Naive thymus-derived CD8-positive, alpha-beta T cell (primary cell): ENCODE results near the gene GCLC. TPM values are rescaled to one million over a fixed set of nuclear protein-coding genes. Genes with fewer than 3 reads are reported as not detected.
"Not testable (repeated sequence)": the region's sequence is repeated elsewhere in the genome, so short reads cannot be mapped to it uniquely, and the experiment has no call there.

Experiments
- ATAC-seq, 2 donors: fragments of 150-1000 bp; cut with Tn5 transposase in 1 of 2; sonication (Bioruptor Pico), chemical (Tn5 transposase) in 1 of 2; 1 replicate in 1 of 2; 2 replicates in 1 of 2; pipeline ENCODE4 v1.10.0; 2021; ENCODE audit warnings: mild to moderate bottlenecking in 2 of 2, moderate library complexity in 2 of 2
- POLR2A ChIA-PET: fragments of 350-600 bp; sonication (Branson Sonifier 250); formaldehyde crosslinking; loops from one replicate; lab custom pipeline; 2021; ENCODE audit warnings: antibody characterized with exemption; lab: Charles Lee
- DNase-seq, 10 donors: peaks; one replicate each; pipeline versions ENCODE4 v3.0.0 to v3.0.0-alpha.2; 2020 to 2022
- H3K27ac Mint-ChIP-seq, 10 donors: one replicate each; pipeline ENCODE4 v1.8.0; 2020 to 2022; ENCODE audit warnings: mild to moderate bottlenecking in 10 of 10, mixed read lengths in 10 of 10, moderate library complexity in 4 of 10, inconsistent platforms in 1 of 10
- H3K27me3 Mint-ChIP-seq, 5 donors: one replicate each; pipeline ENCODE4 v1.8.0; 2021 to 2022; ENCODE audit warnings: mixed read lengths in 5 of 5
- H3K36me3 Mint-ChIP-seq, 3 donors: one replicate each; pipeline ENCODE4 v1.8.0; 2020 to 2022; ENCODE audit warnings: mixed read lengths in 3 of 3, mild to moderate bottlenecking in 2 of 3, inconsistent platforms in 1 of 3
- H3K4me1 Mint-ChIP-seq, 4 donors: one replicate each; pipeline ENCODE4 v1.8.0; 2021 to 2022; ENCODE audit warnings: mixed read lengths in 4 of 4
- H3K4me3 Mint-ChIP-seq, 10 donors: one replicate each; pipeline ENCODE4 v1.8.0; 2020 to 2022; ENCODE audit warnings: mild to moderate bottlenecking in 10 of 10, mixed read lengths in 10 of 10, moderate library complexity in 6 of 10, inconsistent platforms in 1 of 10
- H3K9me3 Mint-ChIP-seq, 9 donors: one replicate each; pipeline ENCODE4 v1.8.0; 2020 to 2022; ENCODE audit warnings: mixed read lengths in 9 of 9, mild to moderate bottlenecking in 3 of 9, inconsistent platforms in 1 of 9, moderate library complexity in 1 of 9
- polyA plus RNA-seq, 3 donors: library from polyadenylated mRNA; unstranded; fragments of 300-500 nt; fragmentation: Illumina TruSeq; gene quantifications; one replicate each; pipeline ENCODE4 v1.2.3, GENCODE V29; 2021
- total RNA-seq, 8 experiments: library from RNA in 2 of 8; stranded (reverse) in 2 of 8; gene quantifications; one replicate each; pipeline ENCODE4 v1.2.3 and lab custom pipeline; 2021 to 2026

The GCLC gene
- total and polyA plus RNA-seq, 5 experiments from 2014 or later, result 9.2 to 54.3 (median 13.5) TPM

- POLR2A ChIA-PET, result interaction anchor here (1.1 to 1.3 kb wide), 2 partner anchors 154 to 156 kb away, joined by 3 read pairs; no protein-coding TSS in a partner anchor
- DNase-seq (no peak), ATAC-seq (no peak)
- H3K4me3 Mint-ChIP-seq, result no peak overlapping the region
- H3K27me3 Mint-ChIP-seq, result peaks cover 3 to 9% (median 6%) of the 10 kb centered on the region in 5 donors
- H3K9me3 Mint-ChIP-seq, result peaks cover 0 to 3% (median 0%) of the 10 kb centered on the region in 9 donors
- no peak overlapping the region for H3K27ac Mint-ChIP-seq
- H3K4me1 Mint-ChIP-seq, result no peaks in the 10 kb centered on the region
- peaks cover 0 to 30% (median 0%) of the 10 kb centered on the region in 3 donors for H3K36me3 Mint-ChIP-seq
Measured at GRCh38 chr6:53495506-53496499, 49.1 kb downstream of the GCLC start.

GRCh38 chr6:53494076-53494475 is 50.8 kb downstream of the GCLC start:
- no peak for DNase-seq
- ATAC-seq, result no peak
- H3K4me3 Mint-ChIP-seq, result no peak overlapping the region
- H3K27ac Mint-ChIP-seq, result no peak overlapping the region
- H3K36me3 Mint-ChIP-seq, result peaks cover 0 to 14% (median 0%) of the 10 kb centered on the region in 3 donors
- no peaks in the 10 kb centered on the region for H3K4me1 Mint-ChIP-seq
- peaks cover 0 to 3% (median 0%) of the 10 kb centered on the region in 9 donors for H3K9me3 Mint-ChIP-seq
- POLR2A ChIA-PET, result no interaction called here
- H3K27me3 Mint-ChIP-seq, result peaks cover 3 to 11% (median 9%) of the 10 kb centered on the region in 5 donors

GRCh38 chr6:53493635-53494025 is 51.3 kb downstream of the GCLC start:
- no peak for DNase-seq
- H3K4me3 Mint-ChIP-seq, result no peak overlapping the region

GRCh38 chr6:53492860-53493634 is 51.9 kb downstream of the GCLC start:
- H3K4me3 Mint-ChIP-seq, result no peak overlapping the region
- H3K36me3 Mint-ChIP-seq, result peaks cover 0 to 5% (median 0%) of the 10 kb centered on the region in 3 donors
- ATAC-seq (peak; percentile 43 to 52), DNase-seq (peak in 4 of 10 donors; percentile 3 to 65 (median 61))
- peak overlapping the region in 1 of 10 donors; percentile 42 for H3K27ac Mint-ChIP-seq
- POLR2A ChIA-PET, result interaction anchor here (0.5 to 1.3 kb wide), 3 partner anchors 55 to 179 kb away, joined by 3 to 8 read pairs (median 6); no protein-coding TSS in a partner anchor
- peaks cover 3 to 18% (median 9%) of the 10 kb centered on the region in 5 donors for H3K27me3 Mint-ChIP-seq
- no peaks in the 10 kb centered on the region for H3K4me1 Mint-ChIP-seq
- peaks cover 0 to 3% (median 0%) of the 10 kb centered on the region in 9 donors for H3K9me3 Mint-ChIP-seq

More at GRCh38 chr6:53493635-53494025, 51.3 kb downstream of the GCLC start:
- Mint-ChIP-seq H3K36me3 (peaks cover 0 to 9% (median 0%) of the 10 kb centered on the region in 3 donors), H3K27me3 (peaks cover 3 to 13% (median 9%) of the 10 kb centered on the region in 5 donors), H3K4me1 (no peaks in the 10 kb centered on the region), H3K27ac (peak overlapping the region in 1 of 10 donors; percentile 42), H3K9me3 (peaks cover 0 to 3% (median 0%) of the 10 kb centered on the region in 9 donors)
- POLR2A ChIA-PET, result interaction anchor here (1.0 to 1.3 kb wide), 2 partner anchors 54 to 157 kb away, joined by 3 to 8 read pairs; no protein-coding TSS in a partner anchor
- ATAC-seq, result no peak

GRCh38 chr6:53487080-53487479 is 57.8 kb downstream of the GCLC start:
- Mint-ChIP-seq H3K27me3 (peaks cover 9 to 55% (median 34%) of the 10 kb centered on the region in 5 donors), H3K27ac (no peak overlapping the region), H3K4me3 (no peak overlapping the region), H3K4me1 (peaks cover 0 to 20% (median 1%) of the 10 kb centered on the region in 4 donors), H3K36me3 (no peaks in the 10 kb centered on the region), H3K9me3 (peaks cover 0 to 3% (median 0%) of the 10 kb centered on the region in 9 donors)
- POLR2A ChIA-PET, result no interaction called here
- ATAC-seq, result no peak
- no peak for DNase-seq

- POLR2A ChIA-PET, result no interaction called here
- Mint-ChIP-seq H3K36me3 (no peaks in the 10 kb centered on the region), H3K4me3 (no peak overlapping the region), H3K27ac (no peak overlapping the region), H3K27me3 (peaks cover 9 to 55% (median 32%) of the 10 kb centered on the region in 5 donors), H3K4me1 (peaks cover 0 to 24% (median 1%) of the 10 kb centered on the region in 4 donors), H3K9me3 (peaks cover 0 to 3% (median 0%) of the 10 kb centered on the region in 9 donors)
- no peak for DNase-seq
- no peak for ATAC-seq
Measured at GRCh38 chr6:53486679-53487078, 58.2 kb downstream of the GCLC start.

- Mint-ChIP-seq H3K4me3 (no peak overlapping the region), H3K9me3 (no peaks in the 10 kb centered on the region), H3K27me3 (peaks cover 9 to 55% (median 24%) of the 10 kb centered on the region in 5 donors), H3K36me3 (no peaks in the 10 kb centered on the region), H3K4me1 (peaks cover 0 to 43% (median 3%) of the 10 kb centered on the region in 4 donors), H3K27ac (no peak overlapping the region)
- DNase-seq, result peak; percentile 29 to 84 (median 65)
- POLR2A ChIA-PET, result no interaction called here
- peak in 1 of 2 donors; percentile 50 for ATAC-seq
Measured at GRCh38 chr6:53484476-53485280, 60.2 kb downstream of the GCLC start.

GRCh38 chr6:53483423-53484353 is 61.2 kb downstream of the GCLC start:
- no peaks in the 10 kb centered on the region for H3K36me3 Mint-ChIP-seq
- POLR2A ChIA-PET, result no interaction called here
- DNase-seq, result no peak
- H3K4me3 Mint-ChIP-seq, result no peak overlapping the region
- no peak for ATAC-seq
- H3K27me3 Mint-ChIP-seq, result peaks cover 11 to 52% (median 23%) of the 10 kb centered on the region in 5 donors
- H3K4me1 Mint-ChIP-seq, result peaks cover 0 to 44% (median 3%) of the 10 kb centered on the region in 4 donors
- no peaks in the 10 kb centered on the region for H3K9me3 Mint-ChIP-seq
- H3K27ac Mint-ChIP-seq, result peak overlapping the region in 1 of 10 donors; percentile 42

GRCh38 chr6:53481323-53481722 is 63.6 kb downstream of the GCLC start:
- POLR2A ChIA-PET, result no interaction called here
- Mint-ChIP-seq H3K27ac (no peak overlapping the region), H3K4me1 (peaks cover 0 to 44% (median 3%) of the 10 kb centered on the region in 4 donors), H3K36me3 (no peaks in the 10 kb centered on the region), H3K27me3 (peaks cover 4 to 28% (median 8%) of the 10 kb centered on the region in 5 donors), H3K4me3 (no peak overlapping the region), H3K9me3 (no peaks in the 10 kb centered on the region)
- DNase-seq (no peak), ATAC-seq (no peak)

GRCh38 chr6:53480774-53481173 is 64.1 kb downstream of the GCLC start:
- DNase-seq, H3K9me3 Mint-ChIP-seq, H3K27ac Mint-ChIP-seq, H3K4me3 Mint-ChIP-seq, POLR2A ChIA-PET, ATAC-seq, H3K36me3 Mint-ChIP-seq: not testable (repeated sequence)
- Mint-ChIP-seq H3K27me3 (peaks cover 4 to 23% (median 7%) of the 10 kb centered on the region in 5 donors), H3K4me1 (peaks cover 0 to 44% (median 3%) of the 10 kb centered on the region in 4 donors)

- no peaks in the 10 kb centered on the region for H3K36me3 Mint-ChIP-seq
- H3K4me1 Mint-ChIP-seq, result peaks cover 0 to 44% (median 3%) of the 10 kb centered on the region in 4 donors
- POLR2A ChIA-PET, result no interaction called here
- H3K27me3 Mint-ChIP-seq, result peaks cover 4 to 14% (median 7%) of the 10 kb centered on the region in 5 donors
- no peak overlapping the region for H3K27ac Mint-ChIP-seq
- DNase-seq (no peak), ATAC-seq (no peak)
- H3K9me3 Mint-ChIP-seq, result no peaks in the 10 kb centered on the region
- H3K4me3 Mint-ChIP-seq, result no peak overlapping the region
Measured at GRCh38 chr6:53479871-53480270, 65.0 kb downstream of the GCLC start.
